CD14-positive monocyte (primary cell): ENCODE measurements around the gene PRR23E. TPM values are rescaled to one million over a fixed set of nuclear protein-coding genes. Genes with fewer than 3 reads are reported as not detected.

Experiments used
- DNase-seq, 3 donors: peaks; one replicate each; pipeline ENCODE4 v3.0.0-alpha.2; 2011 to 2022
- H2AFZ ChIP-seq: 2 replicates; pipeline ENCODE4 v1.6.0; 2012; ENCODE audit warnings: mild to moderate bottlenecking, low read depth, low read length, inconsistent platforms; ENCODE audit not compliant: insufficient read depth, poor library complexity, severe bottlenecking
- H3K27ac ChIP-seq, 2 donors: 1 replicate in 1 of 2; 2 replicates in 1 of 2; pipeline ENCODE4 v1.5.1; 2012 to 2013; ENCODE audit warnings: low read length in 2 of 2, control low read depth in 1 of 2, inconsistent platforms in 1 of 2, low read depth in 1 of 2, mild to moderate bottlenecking in 1 of 2
- H3K27me3 ChIP-seq, 2 donors: one replicate each; pipeline versions ENCODE4 v1.6.0 to v1.6.1; 2011 to 2013; ENCODE audit warnings: low read length in 2 of 2; ENCODE audit not compliant: control insufficient read depth in 2 of 2, insufficient read depth in 2 of 2
- H3K36me3 ChIP-seq, 2 donors: replicated peaks in 1 of 2; 1 replicate in 1 of 2; 2 replicates in 1 of 2; pipeline versions ENCODE4 v1.5.1 to v1.6.1; 2012 to 2013; ENCODE audit warnings: low read length in 2 of 2, control low read depth in 1 of 2, inconsistent platforms in 1 of 2, mild to moderate bottlenecking in 1 of 2; ENCODE audit not compliant: insufficient read depth in 2 of 2, control insufficient read depth in 1 of 2
- H3K4me1 ChIP-seq, 2 donors: 1 replicate in 1 of 2; 2 replicates in 1 of 2; pipeline versions ENCODE4 v1.5.1 to v1.6.1; 2012 to 2013; ENCODE audit warnings: low read length in 2 of 2, control low read depth in 1 of 2, inconsistent platforms in 1 of 2, mild to moderate bottlenecking in 1 of 2, moderate library complexity in 1 of 2; ENCODE audit not compliant: insufficient read depth in 2 of 2, control insufficient read depth in 1 of 2
- H3K4me2 ChIP-seq: replicated peaks from 2 replicates; pipeline ENCODE3; 2012; ENCODE audit warnings: low read length, moderate library complexity, mild to moderate bottlenecking; ENCODE audit not compliant: poor library complexity, severe bottlenecking; ENCODE audit errors: extremely low read depth
- H3K4me3 ChIP-seq, 3 experiments: fragments of 200-600 bp in 1 of 3; sonication (generic) in 1 of 3; replicated peaks in 1 of 3; 1 replicate in 2 of 3; 2 replicates in 1 of 3; pipeline ENCODE4 v1.5.1; 2011 to 2013; ENCODE audit warnings: low read length in 3 of 3, mild to moderate bottlenecking in 3 of 3, control low read depth in 2 of 3, low read depth in 2 of 3, inconsistent platforms in 1 of 3, moderate library complexity in 1 of 3
- H3K79me2 ChIP-seq: 2 replicates; pipeline ENCODE4 v1.6.0; 2012; ENCODE audit warnings: mild to moderate bottlenecking, control low read depth, inconsistent platforms, low read length, moderate library complexity; ENCODE audit not compliant: insufficient read depth
- H3K9ac ChIP-seq: 2 replicates; pipeline ENCODE4 v1.6.0; 2017; ENCODE audit warnings: low read length, mild to moderate bottlenecking; ENCODE audit not compliant: insufficient read depth, poor library complexity, severe bottlenecking
- H3K9me3 ChIP-seq, 2 donors: replicated peaks in 1 of 2; 1 replicate in 1 of 2; 2 replicates in 1 of 2; pipeline versions ENCODE4 v1.5.1 to v1.6.1; 2012 to 2013; ENCODE audit warnings: low read length in 2 of 2, control low read depth in 1 of 2; ENCODE audit not compliant: control insufficient read depth in 1 of 2, insufficient read depth in 1 of 2
- H4K20me1 ChIP-seq: 2 replicates; pipeline ENCODE4 v1.6.0; 2012; ENCODE audit warnings: mild to moderate bottlenecking, low read length, control low read depth, moderate library complexity; ENCODE audit not compliant: insufficient read depth
- H3K27ac Mint-ChIP-seq, 7 donors: one replicate each; pipeline ENCODE4 v1.8.0; 2020; ENCODE audit warnings: mild to moderate bottlenecking in 7 of 7, mixed read lengths in 7 of 7, moderate library complexity in 6 of 7, inconsistent platforms in 2 of 7
- H3K27me3 Mint-ChIP-seq, 3 donors: one replicate each; pipeline ENCODE4 v1.8.0; 2021 to 2022; ENCODE audit warnings: low read depth in 3 of 3, mild to moderate bottlenecking in 3 of 3, mixed read lengths in 3 of 3, moderate library complexity in 3 of 3, inconsistent platforms in 1 of 3
- H3K36me3 Mint-ChIP-seq, 2 donors: one replicate each; pipeline ENCODE4 v1.8.0; 2020; ENCODE audit warnings: mixed read lengths in 2 of 2, inconsistent platforms in 1 of 2, mild to moderate bottlenecking in 1 of 2
- H3K4me1 Mint-ChIP-seq: one replicate; pipeline ENCODE4 v1.8.0; 2020; ENCODE audit warnings: mild to moderate bottlenecking, mixed read lengths
- H3K4me3 Mint-ChIP-seq, 2 donors: one replicate each; pipeline ENCODE4 v1.8.0; 2020; ENCODE audit warnings: mild to moderate bottlenecking in 2 of 2, mixed read lengths in 2 of 2, moderate library complexity in 1 of 2
- H3K9me3 Mint-ChIP-seq, 7 donors: one replicate each; pipeline ENCODE4 v1.8.0; 2020 to 2022; ENCODE audit warnings: mixed read lengths in 7 of 7, mild to moderate bottlenecking in 6 of 7, moderate library complexity in 6 of 7, inconsistent platforms in 2 of 7
- CTCF ChIP-seq: fragments of 200-600 bp; IDR thresholded peaks from one replicate; pipeline ENCODE4 v1.8.0; 2022; ENCODE audit warnings: antibody characterized with exemption, mild to moderate bottlenecking
- WGBS: methylation state at CpG from one replicate; pipeline ENCODE4 v1.1.5; 2013; ENCODE audit warnings: missing lambda C conversion rate; ENCODE audit not compliant: insufficient coverage; 5-methylcytosine and 5-hydroxymethylcytosine counted together
- intact Hi-C, 2 donors: fragments of 100-400 bp; cut with micrococcal nuclease; formaldehyde crosslinking; loops; one replicate each; pipeline versions ENCODE4 v1.15.0 to v1.15.1; 2023
- polyA plus RNA-seq, 3 donors: library from polyadenylated mRNA; depleted of rRNA in 1 of 3; unstranded in 2 of 3; stranded (reverse) in 1 of 3; fragments of 300-500 nt in 2 of 3; fragments of >200 nt in 1 of 3; fragmentation: Illumina TruSeq in 2 of 3; gene quantifications; 1 replicate in 2 of 3; 2 replicates in 1 of 3; pipeline ENCODE4 v1.2.3, GENCODE V29; 2012 to 2021

Gene PRR23E
- polyA plus RNA-seq, 3 donors, result not detected

- Mint-ChIP-seq H3K27me3 (peaks cover 2 to 5% (median 2%) of the 10 kb centered on the region in 3 donors), H3K27ac (no peak overlapping the region), H3K36me3 (no peaks in the 10 kb centered on the region), H3K9me3 (peaks cover 1 to 10% (median 2%) of the 10 kb centered on the region in 7 donors), H3K4me3 (no peak overlapping the region), H3K4me1 (peaks cover 2% of the 10 kb centered on the region)
- Histone ChIP-seq H4K20me1 (no peaks in the 10 kb centered on the region), H3K4me3 (no peak overlapping the region), H3K4me1 (no peaks in the 10 kb centered on the region), H2AFZ (no peak overlapping the region), H3K4me2 (no peak overlapping the region), H3K27ac (no peak overlapping the region), H3K9me3 (no peaks in the 10 kb centered on the region), H3K27me3 (no peaks in the 10 kb centered on the region), H3K79me2 (no peaks in the 10 kb centered on the region), H3K36me3 (no peaks in the 10 kb centered on the region), H3K9ac (no peak overlapping the region)
- no peak for TF ChIP-seq CTCF
- intact Hi-C loops, result no loop called here
- no peak for DNase-seq
Measured at GRCh38 chr3:127234778-127235177, 41.8 kb downstream of the PRR23E start.

GRCh38 chr3:127235706-127236105 is 42.8 kb downstream of the PRR23E start:
- peaks cover 1 to 9% (median 5%) of the 10 kb centered on the region in 7 donors for H3K9me3 Mint-ChIP-seq
- WGBS, result 83% methylated on average over 1 of the region's 3 CpGs

More at GRCh38 chr3:127235706-127236105, 42.8 kb downstream of the PRR23E start:
- Histone ChIP-seq H3K79me2 (no peaks in the 10 kb centered on the region), H3K4me1 (no peaks in the 10 kb centered on the region), H3K27me3 (no peaks in the 10 kb centered on the region), H3K27ac (no peak overlapping the region), H4K20me1 (no peaks in the 10 kb centered on the region), H3K9ac (no peak overlapping the region), H2AFZ (no peak overlapping the region), H3K36me3 (no peaks in the 10 kb centered on the region), H3K4me3 (no peak overlapping the region), H3K9me3 (peaks cover 0 to 5% of the 10 kb centered on the region in 2 donors), H3K4me2 (no peak overlapping the region)
- Mint-ChIP-seq H3K36me3 (no peaks in the 10 kb centered on the region), H3K27me3 (peaks cover 2 to 5% (median 2%) of the 10 kb centered on the region in 3 donors), H3K27ac (no peak overlapping the region), H3K4me1 (no peaks in the 10 kb centered on the region), H3K4me3 (no peak overlapping the region)
- intact Hi-C loops, result no loop called here
- no peak for DNase-seq
- no peak for TF ChIP-seq CTCF
